Epidermal melanocyte (primary cell): Measurements from ENCODE around the gene C1orf174.

Experiments
- DNase-seq: peaks from one replicate; pipeline ENCODE4 v3.0.0; 2011; ENCODE audit warnings: low spot score; ENCODE audit not compliant: insufficient read length

Gene C1orf174

GRCh38 chr1:3910857-3911845 lies 11.1 kb upstream of the C1orf174 start:
- peak; percentile 40 for DNase-seq

DNA sequence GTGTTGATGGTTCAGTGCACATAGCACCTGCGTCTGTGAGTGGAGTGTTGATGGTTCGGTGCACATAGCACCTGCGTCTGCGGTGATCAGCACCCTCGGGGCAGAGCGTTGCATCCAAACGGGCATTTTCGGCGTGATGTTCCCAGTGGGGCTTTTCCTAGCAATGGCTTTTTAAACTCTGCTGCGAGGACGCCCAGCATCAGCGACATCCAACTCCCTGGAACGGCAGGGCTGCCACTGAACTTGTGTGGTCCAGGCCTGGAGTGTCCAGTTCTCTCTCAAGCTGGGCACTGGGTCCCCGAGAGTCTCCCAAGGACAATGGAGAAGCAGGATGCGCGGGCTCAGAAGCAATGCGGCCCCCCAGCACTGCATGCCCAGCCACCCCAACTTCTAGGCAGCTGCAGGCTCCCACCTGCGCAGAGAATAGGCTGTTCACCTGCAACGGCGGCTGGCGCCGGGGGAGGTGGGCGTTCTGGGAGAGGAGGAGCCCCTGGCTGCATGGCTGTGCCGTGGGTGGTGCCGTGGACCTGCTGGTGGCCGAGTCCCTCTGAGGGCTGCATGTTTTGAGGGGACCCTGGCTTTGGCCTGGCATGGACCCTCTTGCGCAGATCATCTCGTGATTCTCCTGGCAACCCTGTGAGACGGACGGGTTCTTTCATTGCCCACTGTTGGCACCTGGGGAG lies 10.1 kb upstream of the C1orf174 start:
- DNase-seq, result no peak

DNA sequence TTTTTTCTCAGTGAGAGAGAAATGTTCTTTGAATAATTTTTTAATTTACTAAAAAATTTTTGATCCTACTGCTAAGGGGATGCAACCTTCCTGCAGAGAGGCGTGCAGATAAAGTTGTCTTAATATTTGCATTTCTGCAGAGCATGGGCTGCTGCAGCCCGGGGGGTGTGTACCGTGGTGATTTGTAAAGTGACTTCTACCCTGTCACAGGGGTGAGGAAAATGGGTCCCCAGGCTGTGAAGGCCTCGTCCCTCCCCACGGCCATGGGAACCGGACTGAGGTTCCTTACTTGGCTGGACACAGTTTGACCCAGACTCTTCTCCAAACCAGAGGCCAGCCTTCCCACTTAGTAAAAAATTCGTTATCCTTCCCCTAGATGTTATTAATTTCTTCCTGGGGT lies 9.5 kb upstream of the C1orf174 start:
- DNase-seq, result no peak

GRCh38 chr1:3908886-3909517 lies 8.9 kb upstream of the C1orf174 start:
- DNase-seq, result no peak

GRCh38 chr1:3907621-3908165 lies 7.6 kb upstream of the C1orf174 start:
- no peak for DNase-seq

DNA sequence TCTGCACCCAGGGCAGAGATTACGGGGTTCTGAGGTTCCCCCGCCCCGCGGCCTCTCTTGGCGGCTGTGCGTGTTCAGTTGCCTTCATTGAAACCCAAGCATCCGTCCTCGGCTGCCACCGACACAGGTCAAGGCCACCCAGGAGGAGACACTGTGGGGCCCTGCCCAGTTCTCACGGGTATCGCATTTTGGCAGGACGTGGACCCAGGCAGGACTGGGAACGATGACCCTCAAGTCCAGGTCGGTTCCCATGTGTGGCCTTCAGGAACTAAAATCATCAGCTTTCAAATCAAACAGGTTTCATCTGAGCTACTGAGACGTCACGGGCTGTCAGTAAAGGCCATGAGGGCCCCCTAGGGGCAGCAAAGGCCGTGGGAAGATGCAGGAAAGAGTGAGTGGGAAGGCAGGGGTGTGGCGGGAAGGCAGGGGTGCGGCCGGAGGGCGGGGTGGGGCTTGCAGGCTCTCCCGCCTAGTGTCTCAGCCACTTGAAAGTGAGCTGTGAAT lies 7.0 kb upstream of the C1orf174 start:
- no peak for DNase-seq

DNA sequence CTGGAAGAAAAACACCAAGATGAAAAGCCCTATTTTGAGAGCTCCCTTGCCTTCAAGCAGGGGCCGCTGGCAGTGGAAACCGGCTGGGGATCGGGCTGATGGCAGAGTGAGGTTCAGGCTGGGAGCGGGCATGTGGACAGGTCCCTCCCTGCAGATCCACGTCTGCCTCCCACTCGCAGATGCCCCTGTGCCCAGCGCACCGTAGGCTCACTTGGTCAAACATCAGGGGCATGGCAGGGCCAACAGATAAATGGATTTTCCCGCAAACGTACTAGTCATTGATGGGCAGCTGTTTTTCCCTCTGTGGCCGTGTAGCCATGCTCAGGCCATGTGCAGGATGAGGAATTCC lies 6.6 kb upstream of the C1orf174 start:
- no peak for DNase-seq

- DNase-seq, result no peak
Observed at GRCh38 chr1:3905953-3906671, 6.0 kb upstream of the C1orf174 start.

GRCh38 chr1:3905266-3905952 lies 5.3 kb upstream of the C1orf174 start:
- no peak for DNase-seq

- DNase-seq, result no peak
Observed at GRCh38 chr1:3904843-3905185, 4.7 kb upstream of the C1orf174 start.

DNA sequence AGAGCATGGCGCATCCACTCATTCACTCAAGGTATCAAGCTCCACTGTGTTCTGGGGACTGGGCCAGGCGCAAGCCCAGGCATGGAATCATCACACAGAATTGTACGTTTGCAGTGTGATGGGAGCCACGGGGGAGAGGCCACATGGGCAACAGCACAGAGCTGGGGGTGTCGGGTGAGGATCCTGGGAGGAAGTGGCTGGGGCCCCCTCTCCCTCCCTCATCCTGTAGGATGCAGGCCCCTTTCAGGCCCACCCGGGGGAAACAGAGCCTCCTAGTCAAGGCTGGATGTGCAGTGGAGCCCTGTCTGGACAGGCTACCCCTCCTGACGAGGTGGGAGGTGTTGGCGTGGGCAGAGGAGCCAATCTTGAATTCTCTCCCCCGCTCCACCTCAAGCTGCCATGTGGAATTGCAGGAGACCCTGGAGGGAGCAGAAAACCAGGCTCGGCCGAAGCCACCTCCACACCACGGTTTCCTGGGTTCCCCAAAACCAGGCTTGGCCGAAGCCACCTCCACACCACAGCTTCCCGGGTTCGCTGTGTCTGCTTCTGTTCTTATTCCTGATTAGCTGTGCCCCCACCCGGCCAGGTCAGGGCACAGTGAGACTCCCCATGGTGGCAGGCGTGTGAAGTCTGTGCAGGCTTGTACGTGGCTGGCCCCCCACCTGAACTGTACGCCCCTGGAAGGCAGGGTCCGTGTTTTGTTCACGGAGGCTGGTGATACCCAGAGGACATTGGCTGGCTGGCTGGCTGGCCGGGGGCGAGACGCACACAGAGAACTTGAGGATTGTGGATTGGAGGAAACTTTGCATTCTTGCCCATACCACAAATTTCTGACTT lies 4.2 kb upstream of the C1orf174 start:
- no peak for DNase-seq

- DNase-seq, result no peak
Observed at GRCh38 chr1:3903141-3904005, 3.3 kb upstream of the C1orf174 start.

DNA sequence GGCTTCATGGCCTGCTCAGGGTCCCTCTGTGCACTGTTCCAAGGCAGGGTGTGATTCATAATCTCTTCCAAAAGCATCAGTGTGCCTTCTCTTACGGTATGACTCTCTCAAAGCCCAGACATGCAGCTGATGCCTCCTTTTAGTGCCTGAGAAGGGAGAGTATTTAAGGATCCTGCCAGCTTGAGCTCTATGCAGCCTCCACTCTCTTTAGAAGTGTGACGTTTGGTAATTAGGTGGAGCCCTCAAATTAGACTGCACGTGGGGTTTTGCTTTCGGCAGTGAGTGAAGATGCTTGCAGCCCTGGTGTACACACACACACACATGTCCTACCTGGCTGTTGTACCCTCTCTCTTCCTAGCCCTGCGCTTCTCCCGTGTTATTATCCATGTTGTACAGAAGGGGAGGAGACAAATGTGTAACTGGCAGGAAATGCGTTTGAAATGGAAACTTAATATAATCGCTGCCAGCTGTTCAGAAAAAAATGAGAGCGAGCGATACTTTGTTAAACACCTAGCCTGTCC lies 2.6 kb upstream of the C1orf174 start:
- DNase-seq, result no peak

GRCh38 chr1:3902111-3902511 lies 2.0 kb upstream of the C1orf174 start:
- no peak for DNase-seq

GRCh38 chr1:3900969-3901529 lies 977 bp upstream of the C1orf174 start:
- DNase-seq, result peak; percentile 87

- DNase-seq, result no peak
Observed at GRCh38 chr1:3899754-3900149, 320 bp downstream of the C1orf174 start.

DNA sequence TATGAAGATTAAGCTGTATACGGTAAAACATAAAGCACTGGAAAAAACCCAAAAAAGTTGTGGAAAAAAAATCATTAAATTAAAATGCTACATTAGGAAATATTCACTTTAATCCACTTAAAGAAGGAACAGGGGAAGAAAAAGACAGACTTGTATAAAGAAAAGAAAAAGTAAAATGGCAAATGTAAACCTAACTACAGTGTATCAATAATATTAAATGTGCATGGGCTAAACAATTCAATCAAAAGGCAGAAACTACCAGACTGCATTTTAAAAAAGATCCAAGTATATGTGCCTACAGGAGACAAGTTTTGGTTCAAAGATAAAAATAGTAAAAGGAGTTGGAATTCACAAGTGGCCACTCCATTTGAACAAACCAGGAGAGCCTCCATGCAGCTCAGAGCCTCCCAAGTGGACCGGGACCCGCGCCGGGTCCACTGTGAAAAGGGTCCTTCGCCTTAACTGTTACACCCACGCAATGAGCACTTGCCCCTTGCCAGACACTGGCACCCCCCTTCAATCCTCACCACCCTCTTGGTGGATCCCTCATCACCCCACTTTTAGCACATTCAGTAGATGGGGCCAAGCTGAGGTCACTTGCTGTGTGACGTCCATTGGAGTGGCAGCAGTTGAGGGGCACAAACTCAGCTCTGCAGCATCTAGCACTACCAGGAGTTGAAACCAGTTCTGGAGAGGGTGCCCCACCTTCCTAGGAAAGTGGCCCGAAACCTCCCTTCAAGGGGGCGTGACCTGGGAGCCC lies 898 bp downstream of the C1orf174 start:
- no peak for DNase-seq

DNA sequence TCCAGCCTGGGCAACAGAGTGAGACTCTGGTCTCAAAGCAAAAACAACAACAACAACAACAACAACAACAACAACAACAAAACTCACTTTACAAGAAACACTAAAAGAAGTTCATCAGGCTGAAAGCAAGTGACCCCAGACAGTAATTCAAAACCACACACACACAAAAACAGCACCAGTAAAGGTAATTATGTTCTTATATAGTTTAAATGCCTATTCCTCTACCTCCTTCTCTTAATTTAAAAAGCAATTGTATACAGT lies 1.7 kb downstream of the C1orf174 start:
- DNase-seq, result no peak
